Pancreas (tissue), 10 donors: ENCODE results near the gene WWC2. TPM values are rescaled to one million over a fixed set of nuclear protein-coding genes. Genes with fewer than 3 reads are reported as not detected.

Experiments used
- ATAC-seq, 4 donors: fragments of 200-7000 bp; cut with Tn5 transposase; one replicate each; pipeline versions ENCODE4 v1.8.0 to v1.9.1; 2020; ENCODE audit warnings: mild to moderate bottlenecking in 4 of 4, moderate library complexity in 4 of 4
- DNase-seq, 6 donors: peaks; one replicate each; pipeline ENCODE4 v3.0.0-alpha.2; 2020
- FAIRE-seq: peaks from 2 replicates; lab custom pipeline; 2012; peaks lifted over from hg19 to GRCh38; lab: Jason Lieb, UNC
- H3K27ac ChIP-seq, 4 donors: fragments of 200-600 bp; sonication (generic); 1 replicate in 3 of 4; 2 replicates in 1 of 4; pipeline versions ENCODE4 v1.5.0 to v1.8.0; 2020
- H3K27me3 ChIP-seq, 4 donors: fragments of 200-600 bp; one replicate each; pipeline ENCODE4 v1.8.0; 2021
- H3K36me3 ChIP-seq, 3 donors: fragments of 200-600 bp; sonication (generic) in 1 of 3; one replicate each; pipeline versions ENCODE4 v1.5.0 to v1.8.0; 2020 to 2021
- H3K4me1 ChIP-seq, 3 donors: fragments of 200-600 bp; one replicate each; pipeline ENCODE4 v1.8.0; 2021
- H3K4me3 ChIP-seq, 4 donors: fragments of 200-600 bp; sonication (generic) in 2 of 4; one replicate each; pipeline versions ENCODE4 v1.5.0 to v1.8.0; 2020 to 2021
- H3K9me3 ChIP-seq, 4 donors: fragments of 200-600 bp; one replicate each; pipeline ENCODE4 v1.8.0; 2021
- WGBS, 2 donors: extraction: QIAGEN DNeasy Blood & Tissue Kit; methylation state at CpG; one replicate each; pipeline ENCODE4 v1.1.7; 2013; 5-methylcytosine and 5-hydroxymethylcytosine counted together
- intact Hi-C, 3 donors: fragments of 100-400 bp; cut with DNase I; formaldehyde crosslinking; loops; one replicate each; pipeline versions ENCODE4 v1.11.1 to v1.14.2; 2022
- polyA plus RNA-seq, 2 donors: library from polyadenylated mRNA; stranded (reverse); fragments of 200-250 nt; gene quantifications; one replicate each; pipeline ENCODE4 v1.2.3, GENCODE V29; 2013
- total RNA-seq, 6 donors: library from RNA; stranded (reverse); fragmentation: NEBNext Ultra II Directional in 4 of 6; extraction: Animal tissue kit (Norgen Biotek cat#: 25700) in 4 of 6; gene quantifications; one replicate each; pipeline versions ENCODE4 v1.2.1 to v1.2.4, GENCODE V29; 2021 to 2023
- TF ChIP-seq, protein P1 (sequence below), 4 donors: fragments of 200-600 bp; sonication (generic) in 3 of 4; IDR thresholded peaks; one replicate each; pipeline versions ENCODE4 v1.5.0 to v1.8.0; 2021; ENCODE audit warnings: antibody characterized with exemption in 4 of 4
- donor health status: healthy with polysubstance abuse.
- donor health status: DM: no; HTN: no; CAD: no; lungs with moderate emphysema.
- donor health status: DM: no; HTN: no; CAD: no.
- donor health status: control.
- donor health status: control.
- donor health status: Bipolar disorder and iron deficiency.
- donor health status: DM: yes; HTN: yes; CAD: no.
- donor health status: DM: no; HTN: no; CAD: no.
- donor health status: DM: no; HTN: no; CAD: no.
- donor health status: DM: yes; HTN: yes; CAD: no.

Gene WWC2
- total RNA-seq (10 to 100 TPM; 13.9 to 27.5 (median 18.3) TPM), polyA plus RNA-seq (1 to 10 TPM; 4.4 to 6.6 TPM)

DNA sequence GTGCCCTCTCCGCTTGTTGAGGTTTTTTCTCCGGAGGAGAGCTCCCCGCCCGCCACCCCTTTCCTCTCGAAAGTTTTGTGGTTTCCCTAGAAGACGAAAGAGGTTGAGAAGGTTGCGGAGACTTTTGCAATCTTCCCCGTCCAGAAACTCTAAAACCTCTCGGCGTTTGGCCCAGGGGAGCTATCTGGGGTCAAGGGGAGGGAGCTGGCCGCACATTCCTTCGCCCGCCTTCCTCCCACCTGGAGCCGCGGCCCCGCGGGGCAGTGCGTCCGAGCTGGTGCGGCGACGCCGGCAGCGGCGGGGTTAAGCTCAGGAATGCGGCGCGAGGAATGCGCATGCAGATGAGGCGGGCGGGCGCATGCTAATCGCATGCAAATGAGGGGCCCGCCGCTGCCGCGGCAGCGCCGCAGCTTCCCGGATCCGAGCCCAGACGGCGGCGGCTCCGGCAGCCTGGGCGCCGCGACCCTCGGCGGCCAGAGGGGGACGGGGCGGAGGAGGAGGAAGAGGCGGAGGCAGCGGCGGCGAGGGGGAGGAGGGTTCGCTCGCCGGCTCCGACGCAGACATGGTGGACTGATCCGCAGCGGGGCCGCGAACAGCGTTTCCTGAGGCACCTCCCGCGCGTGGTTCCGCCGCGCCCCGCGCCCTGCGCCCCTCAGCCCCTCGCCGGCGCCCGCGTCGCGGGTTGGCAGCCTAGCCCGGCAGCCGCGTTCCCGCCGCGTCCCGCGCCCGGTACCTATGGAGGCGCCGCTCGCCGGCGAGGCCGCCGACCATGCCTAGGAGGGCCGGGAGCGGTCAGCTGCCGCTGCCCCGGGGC lies at the start of gene WWC2:
TSS of gene WWC2 (plus strand) at position 535 of the 814 bp plus-strand sequence. CDS start at position 770, 235 bp downstream.
- H3K9me3 ChIP-seq, result no peaks in the 10 kb centered on the region
- 0 to 1% methylated on average over 67 to 102 of the region's 102 CpGs for WGBS, 2 donors
- FAIRE-seq (no peak), ATAC-seq (peak; percentile 88 to 92 (median 90)), DNase-seq (peak; percentile 87 to 94 (median 90))
- TF ChIP-seq, protein P1, sequence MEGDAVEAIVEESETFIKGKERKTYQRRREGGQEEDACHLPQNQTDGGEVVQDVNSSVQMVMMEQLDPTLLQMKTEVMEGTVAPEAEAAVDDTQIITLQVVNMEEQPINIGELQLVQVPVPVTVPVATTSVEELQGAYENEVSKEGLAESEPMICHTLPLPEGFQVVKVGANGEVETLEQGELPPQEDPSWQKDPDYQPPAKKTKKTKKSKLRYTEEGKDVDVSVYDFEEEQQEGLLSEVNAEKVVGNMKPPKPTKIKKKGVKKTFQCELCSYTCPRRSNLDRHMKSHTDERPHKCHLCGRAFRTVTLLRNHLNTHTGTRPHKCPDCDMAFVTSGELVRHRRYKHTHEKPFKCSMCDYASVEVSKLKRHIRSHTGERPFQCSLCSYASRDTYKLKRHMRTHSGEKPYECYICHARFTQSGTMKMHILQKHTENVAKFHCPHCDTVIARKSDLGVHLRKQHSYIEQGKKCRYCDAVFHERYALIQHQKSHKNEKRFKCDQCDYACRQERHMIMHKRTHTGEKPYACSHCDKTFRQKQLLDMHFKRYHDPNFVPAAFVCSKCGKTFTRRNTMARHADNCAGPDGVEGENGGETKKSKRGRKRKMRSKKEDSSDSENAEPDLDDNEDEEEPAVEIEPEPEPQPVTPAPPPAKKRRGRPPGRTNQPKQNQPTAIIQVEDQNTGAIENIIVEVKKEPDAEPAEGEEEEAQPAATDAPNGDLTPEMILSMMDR (IDR thresholded peaks at IDR 0.05), result no peak
- peak within 1 kb of the TSS; percentile 88 to 96 (median 94) for H3K27ac ChIP-seq
- H3K27me3 ChIP-seq, result no peaks in the 10 kb centered on the region
- no peaks in the 10 kb centered on the region for H3K36me3 ChIP-seq
- H3K4me3 ChIP-seq, result peak within 1 kb of the TSS; percentile 73 to 89 (median 80)
- peaks cover 15 to 19% (median 15%) of the 10 kb centered on the region in 3 donors for H3K4me1 ChIP-seq
- intact Hi-C loops, result no loop called here

GRCh38 chr4:183053681-183054080 lies 45.4 kb upstream of the WWC2 start:
- no peaks in the 10 kb centered on the region for H3K4me1 ChIP-seq
- H3K36me3 ChIP-seq, result no peaks in the 10 kb centered on the region
- H3K27ac ChIP-seq, result no peak overlapping the region
- DNase-seq (no peak), FAIRE-seq (no peak), ATAC-seq (no peak)
- no peaks in the 10 kb centered on the region for H3K9me3 ChIP-seq
- intact Hi-C loops, result loop anchor here in 1 of 3 donors (10.0 kb wide), 1 partner anchor 99 kb away; no protein-coding TSS in a partner anchor
- H3K27me3 ChIP-seq, result no peaks in the 10 kb centered on the region
- TF ChIP-seq, protein P1 (IDR thresholded peaks at IDR 0.05), result no peak
- no peak overlapping the region for H3K4me3 ChIP-seq
- WGBS, 2 donors, result 39 to 73% methylated on average over 1 of the region's 1 CpG

DNA sequence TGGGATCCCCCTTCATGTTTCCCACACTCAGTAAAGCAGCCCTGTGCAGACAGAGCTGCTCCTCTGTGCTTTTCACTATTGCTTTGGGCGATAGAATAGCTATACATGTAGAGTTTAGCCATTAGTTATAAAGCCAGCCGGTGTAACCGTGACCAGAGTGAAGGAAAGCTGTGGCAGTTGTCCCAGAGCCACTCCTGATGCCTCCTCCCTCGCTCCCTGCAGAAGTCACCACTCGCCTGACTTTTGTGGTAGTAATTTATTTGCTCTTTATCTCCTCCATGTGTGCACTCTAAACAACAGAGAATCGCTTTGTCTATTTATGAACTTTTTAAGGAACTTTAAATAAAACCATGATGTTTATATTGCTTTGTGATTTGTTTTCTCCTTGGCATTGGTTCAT lies 41.8 kb upstream of the WWC2 start:
- WGBS, 2 donors, result 32 to 34% methylated on average over 6 of the region's 6 CpGs
- no peaks in the 10 kb centered on the region for H3K36me3 ChIP-seq
- H3K4me1 ChIP-seq, result no peaks in the 10 kb centered on the region
- ATAC-seq, result no peak
- no peak for DNase-seq
- H3K27me3 ChIP-seq, result no peaks in the 10 kb centered on the region
- FAIRE-seq, result no peak
- TF ChIP-seq, protein P1 (IDR thresholded peaks at IDR 0.05), result no peak
- intact Hi-C loops, result loop anchor here in 1 of 3 donors (10.0 kb wide), 1 partner anchor 102 kb away; no protein-coding TSS in a partner anchor
- H3K9me3 ChIP-seq, result no peaks in the 10 kb centered on the region
- no peak overlapping the region for H3K27ac ChIP-seq
- no peak overlapping the region for H3K4me3 ChIP-seq

DNA sequence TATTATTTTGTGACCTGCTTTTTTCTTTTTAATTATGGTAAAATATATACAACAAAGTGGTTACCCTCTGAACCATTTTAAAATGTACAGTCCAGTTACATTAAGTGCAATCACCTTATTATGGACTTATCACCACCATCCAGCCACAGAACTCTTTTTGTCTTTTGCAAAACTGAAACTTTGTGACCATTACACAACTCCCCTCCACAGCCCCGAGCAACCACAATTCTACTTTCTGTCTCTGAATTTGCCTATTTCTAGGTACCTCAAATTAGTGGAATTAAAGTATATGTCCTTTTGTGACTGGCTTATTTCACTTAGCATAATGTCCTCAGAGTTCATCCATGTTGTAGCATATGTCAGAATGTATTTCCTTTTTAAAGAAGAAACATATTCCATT lies 39.3 kb upstream of the WWC2 start:
- no peak overlapping the region for H3K4me3 ChIP-seq
- intact Hi-C loops, result loop anchor here in 1 of 3 donors (10.0 kb wide), 1 partner anchor 105 kb away; no protein-coding TSS in a partner anchor
- H3K9me3 ChIP-seq, result no peaks in the 10 kb centered on the region
- H3K4me1 ChIP-seq, result no peaks in the 10 kb centered on the region
- no peaks in the 10 kb centered on the region for H3K36me3 ChIP-seq
- DNase-seq, result no peak
- FAIRE-seq, result no peak
- TF ChIP-seq, protein P1 (IDR thresholded peaks at IDR 0.05), result no peak
- no peak for ATAC-seq
- 81 to 96% methylated on average over 1 of the region's 1 CpG for WGBS, 2 donors
- H3K27ac ChIP-seq, result no peak overlapping the region
- no peaks in the 10 kb centered on the region for H3K27me3 ChIP-seq

GRCh38 chr4:183068502-183068901 lies 30.6 kb upstream of the WWC2 start:
- H3K4me3 ChIP-seq, result no peak overlapping the region
- no peaks in the 10 kb centered on the region for H3K36me3 ChIP-seq
- TF ChIP-seq, protein P1 (IDR thresholded peaks at IDR 0.05), result no peak
- DNase-seq, result no peak
- no peak overlapping the region for H3K27ac ChIP-seq
- H3K9me3 ChIP-seq, result no peaks in the 10 kb centered on the region
- H3K4me1 ChIP-seq, result no peaks in the 10 kb centered on the region
- WGBS, 2 donors, result 90 to 93% methylated on average over 5 of the region's 5 CpGs
- H3K27me3 ChIP-seq, result no peaks in the 10 kb centered on the region
- FAIRE-seq, result no peak
- ATAC-seq, result no peak
- intact Hi-C loops, result no loop called here
